ENCODE data around the gene NLGN4X. TPM values are rescaled to one million over a fixed set of nuclear protein-coding genes. Genes with fewer than 3 reads are reported as not detected.

NLGN4X gene
- total and polyA plus RNA-seq, 2 donors (not counting 3 experiments of a cell fraction or from before 2014, with no cell fraction given): 0.03 TPM; not detected in 1

- Histone ChIP-seq H3K9me1 (replicated peaks; ENCODE audit: control insufficient read depth, extremely low read depth, insufficient read depth, low read length) (no peaks in the 10 kb centered on the region), H3K36me3 (ENCODE audit: control insufficient read depth in 2 of 2, extremely low read depth in 1 of 2, insufficient read depth in 2 of 2, low read length in 2 of 2) (no peaks in the 10 kb centered on the region), H4K20me1 (replicated peaks; ENCODE audit: control insufficient read depth, extremely low read depth, insufficient read depth, low read length) (no peaks in the 10 kb centered on the region), H3K27me3 (ENCODE audit: control insufficient read depth in 2 of 2, insufficient read depth in 2 of 2, low read length in 2 of 2) (no peaks in the 10 kb centered on the region), H3K4me1 (ENCODE audit: control insufficient read depth, extremely low read depth, insufficient read depth, low read length) (no peaks in the 10 kb centered on the region), H3K4me3 (replicated peaks in 1 of 3; ENCODE audit: insufficient read depth in 1 of 3, low read depth in 1 of 3, low read length in 3 of 3) (no peak overlapping the region), H3K9me3 (replicated peaks; ENCODE audit: control insufficient read depth, insufficient read depth, low read length) (no peaks in the 10 kb centered on the region), H2AFZ (ENCODE audit: low read depth, low read length) (no peak overlapping the region), H3K4me2 (ENCODE audit: insufficient read depth, low read length) (no peak overlapping the region), H3K79me2 (ENCODE audit: control insufficient read depth, insufficient read depth, low read length) (no peaks in the 10 kb centered on the region), H3K27ac (ENCODE audit: insufficient read depth, low read depth, low read length) (no peak overlapping the region), H3K9ac (replicated peaks; ENCODE audit: extremely low read depth, insufficient read depth, low read length) (no peak overlapping the region)
- TF ChIP-seq EZH2 (IDR thresholded peaks at IDR 0.05; ENCODE audit: borderline replicate concordance, low read depth, low read length, severe bottlenecking) (no peak), MAX (IDR thresholded peaks at IDR 0.05; ENCODE audit: insufficient read depth, insufficient read length) (no peak), GATA2 (IDR thresholded peaks at IDR 0.05; ENCODE audit: insufficient read depth, insufficient read length, low read depth, low read length) (no peak), MYC (IDR thresholded peaks at IDR 0.05; ENCODE audit: low read depth, low read length) (no peak), FOS (IDR thresholded peaks at IDR 0.05; ENCODE audit: borderline replicate concordance, insufficient read depth, low read length) (no peak), POLR2A (IDR thresholded peaks at IDR 0.05; ENCODE audit: low read depth, low read length) (no peak), CTCF (IDR thresholded peaks at IDR 0.05; ENCODE audit: extremely low read depth in 1 of 2, insufficient read depth in 1 of 2, low read depth in 1 of 2, low read length in 2 of 2) (no peak), POLR2AphosphoS5 (IDR thresholded peaks at IDR 0.05; ENCODE audit: insufficient read depth, low read depth, low read length) (no peak), JUN (IDR thresholded peaks at IDR 0.05; ENCODE audit: borderline replicate concordance, insufficient read depth, insufficient read length, low read depth) (no peak)
- dilution Hi-C loops (cut with MboI; ENCODE audit: extremely low pct_ligation_motif_present, low sequenced_read_pairs) (no loop called here), intact Hi-C loops (cut with micrococcal nuclease) (no loop called here)
- no TSS peak for BruUV-seq (replicated peaks)
- CTCF ChIA-PET: no interaction called here
- DNase-seq (ENCODE audit: low read depth, low spot score) (no peak), FAIRE-seq (no peak)
- POLR2A ChIA-PET: no interaction called here
Measured at GRCh38 chrX:6095469-6095868, 133.2 kb downstream of the NLGN4X start.

Data from endothelial cell of umbilical vein (primary cell).